Activated naive CD4-positive, alpha-beta T cell treated with anti-CD3 and anti-CD28 coated beads, Interleukin-2, amount 10 ng/mL, durations not matched to agents 7 days and 5 days (primary cell): Measurements from ENCODE around the gene FAM25A.
"Not testable (repeated sequence)": the region's sequence is repeated elsewhere in the genome, so short reads cannot be mapped to it uniquely, and the experiment has no call there.

Experiments
- CTCF ChIA-PET: fragments of 350-600 bp; sonication (Branson Sonifier 250); formaldehyde crosslinking; loops from one replicate; lab custom pipeline; 2021; ENCODE audit warnings: antibody characterized with exemption; lab: Charles Lee
- DNase-seq: peaks from one replicate; pipeline ENCODE4 v3.0.0-alpha.2; 2020
- H3K27ac Mint-ChIP-seq: one replicate; pipeline ENCODE4 v1.8.0; 2021; ENCODE audit warnings: mild to moderate bottlenecking, moderate library complexity, mixed read lengths
- H3K27me3 Mint-ChIP-seq: one replicate; pipeline ENCODE4 v1.8.0; 2021; ENCODE audit warnings: mild to moderate bottlenecking, mixed read lengths
- H3K36me3 Mint-ChIP-seq: one replicate; pipeline ENCODE4 v1.8.0; 2021; ENCODE audit warnings: mixed read lengths
- H3K4me1 Mint-ChIP-seq: one replicate; pipeline ENCODE4 v1.8.0; 2021; ENCODE audit warnings: mixed read lengths
- H3K4me3 Mint-ChIP-seq: one replicate; pipeline ENCODE4 v1.8.0; 2021; ENCODE audit warnings: mild to moderate bottlenecking, moderate library complexity, mixed read lengths
- H3K9me3 Mint-ChIP-seq: one replicate; pipeline ENCODE4 v1.8.0; 2021; ENCODE audit warnings: mixed read lengths

Gene FAM25A

DNA sequence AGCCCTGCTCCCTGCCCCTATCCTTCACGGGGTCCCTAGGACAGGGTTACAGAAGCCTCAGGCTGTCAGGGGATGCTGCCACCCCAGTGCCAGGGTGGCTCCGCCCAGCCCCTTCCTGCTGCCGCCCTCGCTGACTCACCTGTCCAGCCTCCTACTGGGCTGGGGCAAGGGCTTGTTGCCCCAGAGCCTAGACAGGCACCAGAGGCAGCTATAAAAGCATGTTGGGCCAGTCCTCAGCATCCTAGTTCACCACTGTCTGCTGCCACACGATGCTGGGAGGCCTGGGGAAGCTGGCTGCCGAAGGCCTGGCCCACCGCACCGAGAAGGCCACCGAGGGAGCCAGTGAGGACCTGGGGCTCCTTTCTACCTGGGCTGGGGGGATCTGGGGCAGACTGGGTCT is at the start of gene FAM25A:
FAM25A (plus strand) TSS at position 239 of the 400 bp plus-strand sequence; CDS start at position 270, 31 bp downstream.
- H3K4me1 Mint-ChIP-seq, H3K27ac Mint-ChIP-seq, H3K4me3 Mint-ChIP-seq, DNase-seq, CTCF ChIA-PET, H3K27me3 Mint-ChIP-seq, H3K9me3 Mint-ChIP-seq, H3K36me3 Mint-ChIP-seq: not testable (repeated sequence)

DNA sequence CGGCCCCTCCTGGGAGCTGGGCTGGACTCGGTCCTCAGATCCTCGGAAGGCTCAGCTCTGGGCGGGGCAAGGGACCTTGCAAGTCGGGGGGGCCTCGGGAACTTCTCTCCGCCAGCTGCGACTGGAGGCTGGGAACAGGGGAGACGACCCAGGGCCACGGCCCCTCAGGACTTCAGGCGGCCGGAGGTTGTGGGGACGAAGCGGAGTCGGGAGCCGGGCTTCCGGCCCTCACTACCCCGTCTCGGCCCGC is 49.2 kb upstream of the FAM25A start:
- peaks cover 38% of the 10 kb centered on the region for H3K4me1 Mint-ChIP-seq
- H3K27ac Mint-ChIP-seq, result peak overlapping the region; percentile 75
- no peaks in the 10 kb centered on the region for H3K9me3 Mint-ChIP-seq
- CTCF ChIA-PET, result interaction anchor here (1.4 kb wide), 1 partner anchor 11 kb away, joined by 5 read pairs; no protein-coding TSS in a partner anchor
- no peaks in the 10 kb centered on the region for H3K36me3 Mint-ChIP-seq
- peak overlapping the region; percentile 65 for H3K4me3 Mint-ChIP-seq
- DNase-seq, result no peak
- H3K27me3 Mint-ChIP-seq, result peaks cover 84% of the 10 kb centered on the region

- H3K27me3 Mint-ChIP-seq, result peaks cover 83% of the 10 kb centered on the region
- no peaks in the 10 kb centered on the region for H3K36me3 Mint-ChIP-seq
- peaks cover 33% of the 10 kb centered on the region for H3K4me1 Mint-ChIP-seq
- CTCF ChIA-PET, result interaction anchor here (1.4 kb wide), 1 partner anchor 11 kb away, joined by 5 read pairs; no protein-coding TSS in a partner anchor
- no peaks in the 10 kb centered on the region for H3K9me3 Mint-ChIP-seq
- H3K4me3 Mint-ChIP-seq, result peak overlapping the region; percentile 65
- DNase-seq, result peak; percentile 87
- peak overlapping the region; percentile 42 for H3K27ac Mint-ChIP-seq
These were observed 48.7 kb upstream of the FAM25A start for GRCh38 chr10:86971232-86971991.

GRCh38 chr10:86972613-86973380 is 47.3 kb upstream of the FAM25A start:
- peaks cover 73% of the 10 kb centered on the region for H3K27me3 Mint-ChIP-seq
- H3K9me3 Mint-ChIP-seq, result no peaks in the 10 kb centered on the region
- peak overlapping the region; percentile 2 for H3K4me3 Mint-ChIP-seq
- no peak for DNase-seq
- CTCF ChIA-PET, result no interaction called here
- no peaks in the 10 kb centered on the region for H3K36me3 Mint-ChIP-seq
- H3K27ac Mint-ChIP-seq, result no peak overlapping the region
- peaks cover 22% of the 10 kb centered on the region for H3K4me1 Mint-ChIP-seq

DNA sequence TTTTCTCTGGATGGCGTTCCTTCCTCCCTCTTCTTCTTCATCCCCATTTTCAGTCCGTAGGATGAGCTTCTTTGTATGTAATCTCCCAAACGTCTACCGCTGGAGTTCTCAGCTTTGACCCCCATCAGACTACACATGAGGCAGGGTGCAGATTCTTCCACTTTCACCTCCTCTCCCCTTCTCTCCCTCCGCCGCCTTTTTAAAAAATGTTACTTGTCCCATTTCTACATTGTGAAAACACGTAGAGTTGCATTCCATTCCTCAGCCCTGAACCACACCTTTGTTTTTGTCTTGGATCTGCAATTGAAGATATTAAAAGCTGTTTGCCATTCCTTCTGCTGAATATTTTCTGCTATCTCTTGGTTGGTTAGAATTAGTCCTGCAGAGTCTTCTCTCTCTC is 45.6 kb upstream of the FAM25A start:
- no peak for DNase-seq
- Mint-ChIP-seq H3K36me3 (no peaks in the 10 kb centered on the region), H3K27me3 (peaks cover 66% of the 10 kb centered on the region), H3K4me3 (no peak overlapping the region), H3K27ac (no peak overlapping the region), H3K9me3 (no peaks in the 10 kb centered on the region), H3K4me1 (peaks cover 14% of the 10 kb centered on the region)
- CTCF ChIA-PET, result no interaction called here

DNA sequence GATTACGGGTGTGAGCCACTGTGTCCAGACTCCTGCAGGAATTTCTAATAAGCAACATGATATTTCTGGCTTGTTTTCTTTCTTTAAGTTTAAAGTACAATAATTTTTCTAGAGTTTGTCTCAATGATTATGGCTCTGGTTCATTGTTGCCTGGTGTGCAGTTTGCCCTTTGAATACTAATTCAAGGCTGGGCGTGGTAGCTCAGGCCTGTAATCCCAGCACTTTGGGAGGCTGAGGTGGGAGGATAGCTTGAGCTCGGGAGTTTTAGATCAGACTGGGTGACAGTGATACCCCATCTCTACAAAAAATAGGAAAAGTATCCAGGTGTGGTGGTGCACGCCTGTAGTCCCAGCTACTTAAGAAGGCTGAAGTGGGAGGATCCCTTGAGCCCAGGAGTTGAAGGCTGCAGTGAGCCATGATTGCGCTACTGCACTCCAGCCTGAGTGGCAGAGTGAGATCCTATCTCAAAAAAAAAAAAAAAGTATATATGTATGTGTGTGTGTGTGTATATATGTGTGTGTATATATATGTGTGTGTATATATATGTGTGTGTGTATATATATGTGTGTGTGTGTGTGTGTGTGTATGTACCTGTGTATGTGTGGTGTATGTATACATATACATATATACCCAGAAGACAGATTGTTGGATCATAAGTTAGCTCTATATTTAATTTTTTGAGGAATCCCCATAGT is 43.6 kb upstream of the FAM25A start:
- H3K36me3 Mint-ChIP-seq, result no peaks in the 10 kb centered on the region
- peaks cover 7% of the 10 kb centered on the region for H3K4me1 Mint-ChIP-seq
- CTCF ChIA-PET, result interaction anchor here (1.1 kb wide), 1 partner anchor 10 kb away, joined by 3 read pairs; no protein-coding TSS in a partner anchor
- H3K4me3 Mint-ChIP-seq, result no peak overlapping the region
- H3K27me3 Mint-ChIP-seq, result peaks cover 64% of the 10 kb centered on the region
- DNase-seq, result no peak
- H3K9me3 Mint-ChIP-seq, result no peaks in the 10 kb centered on the region
- no peak overlapping the region for H3K27ac Mint-ChIP-seq

GRCh38 chr10:86978457-86978856 is 41.6 kb upstream of the FAM25A start:
- H3K27ac Mint-ChIP-seq, H3K4me1 Mint-ChIP-seq, DNase-seq, H3K9me3 Mint-ChIP-seq, CTCF ChIA-PET, H3K4me3 Mint-ChIP-seq, H3K36me3 Mint-ChIP-seq: not testable (repeated sequence)
- H3K27me3 Mint-ChIP-seq, result peaks cover 45% of the 10 kb centered on the region

- Mint-ChIP-seq H3K27me3 (peaks cover 37% of the 10 kb centered on the region), H3K36me3 (no peaks in the 10 kb centered on the region), H3K9me3 (no peaks in the 10 kb centered on the region), H3K27ac (no peak overlapping the region), H3K4me3 (no peak overlapping the region), H3K4me1 (no peaks in the 10 kb centered on the region)
- no peak for DNase-seq
- CTCF ChIA-PET, result no interaction called here
These were observed 40.7 kb upstream of the FAM25A start for GRCh38 chr10:86979296-86979818.

DNA sequence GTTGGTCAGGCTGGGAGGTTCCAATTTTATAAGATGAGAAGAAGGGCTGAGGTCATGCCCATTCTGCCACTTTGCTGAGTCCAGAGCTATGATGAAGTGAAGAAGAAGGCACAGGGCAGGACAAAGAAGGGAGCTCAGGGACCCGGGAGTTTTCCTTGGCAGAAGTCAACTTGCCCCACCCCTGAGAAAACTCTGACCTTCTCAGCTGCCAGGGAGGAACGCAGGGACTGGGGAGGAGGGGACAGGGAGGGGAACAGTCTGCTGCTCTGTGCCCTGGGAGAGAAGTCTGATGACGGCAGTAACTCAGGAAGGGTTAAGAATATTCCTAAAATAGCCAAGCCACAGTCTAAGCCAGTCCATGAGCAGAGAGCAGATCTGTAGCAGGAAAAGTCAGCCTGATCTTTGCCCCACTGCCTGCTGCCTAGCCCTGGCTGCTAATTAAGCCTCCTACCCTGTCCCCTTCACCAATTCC is 40.1 kb upstream of the FAM25A start:
- Mint-ChIP-seq H3K4me1 (no peaks in the 10 kb centered on the region), H3K36me3 (no peaks in the 10 kb centered on the region), H3K27me3 (peaks cover 31% of the 10 kb centered on the region), H3K4me3 (no peak overlapping the region), H3K9me3 (no peaks in the 10 kb centered on the region), H3K27ac (no peak overlapping the region)
- DNase-seq, result no peak
- CTCF ChIA-PET, result no interaction called here

DNA sequence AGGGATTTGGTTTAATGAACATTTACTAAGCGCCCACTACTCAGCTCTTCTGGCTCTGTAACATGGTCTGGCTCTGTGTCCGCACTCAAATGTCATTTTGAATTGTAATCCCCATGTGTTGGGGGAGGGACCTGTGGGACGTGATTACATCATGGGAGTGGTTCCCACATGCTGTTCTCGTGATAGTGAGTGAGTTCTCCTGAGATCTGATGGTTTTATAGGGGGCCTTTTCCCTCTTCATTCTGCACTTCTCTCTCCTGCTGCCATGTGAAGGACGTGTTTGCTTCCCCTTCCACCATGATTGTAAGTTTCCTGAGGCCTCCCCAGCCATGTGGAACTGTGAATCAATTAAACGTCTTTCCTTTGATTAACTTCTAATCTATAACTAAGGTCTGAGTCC is 39.1 kb upstream of the FAM25A start:
- H3K9me3 Mint-ChIP-seq, CTCF ChIA-PET, H3K27ac Mint-ChIP-seq, H3K36me3 Mint-ChIP-seq, DNase-seq, H3K4me1 Mint-ChIP-seq, H3K4me3 Mint-ChIP-seq: not testable (repeated sequence)
- H3K27me3 Mint-ChIP-seq, result peaks cover 31% of the 10 kb centered on the region

DNA sequence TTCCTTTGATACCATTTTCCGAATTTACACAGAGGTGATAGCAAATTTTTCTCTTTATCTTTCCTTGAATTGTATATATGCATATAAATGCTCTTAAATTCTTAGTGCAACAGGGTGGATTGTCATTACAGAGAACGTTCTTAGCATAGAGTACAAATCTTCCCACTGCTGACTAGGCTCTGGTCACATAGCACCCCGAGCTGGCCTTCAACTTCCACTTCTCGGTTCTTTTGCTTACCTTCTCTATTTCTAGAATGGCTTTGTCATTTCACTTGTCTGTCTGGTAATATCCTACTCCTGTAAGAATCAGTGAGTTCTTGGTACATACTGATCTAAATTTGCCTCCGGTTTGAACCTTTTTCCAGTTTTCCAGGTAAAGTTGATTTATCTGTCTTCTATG is 38.4 kb upstream of the FAM25A start:
- Mint-ChIP-seq H3K36me3 (no peaks in the 10 kb centered on the region), H3K4me3 (no peak overlapping the region), H3K4me1 (no peaks in the 10 kb centered on the region), H3K27ac (no peak overlapping the region), H3K9me3 (no peaks in the 10 kb centered on the region), H3K27me3 (peaks cover 31% of the 10 kb centered on the region)
- DNase-seq, result no peak
- CTCF ChIA-PET, result no interaction called here

DNA sequence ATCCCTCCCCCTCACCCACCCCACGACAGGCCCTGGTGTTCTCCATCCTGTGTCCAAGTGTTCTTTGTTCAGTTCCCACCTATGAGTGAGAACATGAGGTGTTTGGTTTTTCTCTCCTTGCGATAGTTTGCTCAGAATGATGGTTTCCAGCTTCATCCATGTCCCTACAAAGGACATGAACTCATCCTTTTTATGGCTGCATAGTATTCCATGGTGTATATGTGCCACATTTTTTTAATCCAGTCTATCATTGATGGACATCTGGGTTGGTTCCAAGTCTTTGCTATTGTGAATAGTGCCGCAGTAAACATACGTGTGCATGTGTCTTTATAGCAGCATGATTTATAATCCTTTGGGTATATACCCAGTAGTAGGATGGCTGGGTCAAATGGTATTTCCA is 35.6 kb upstream of the FAM25A start:
- H3K36me3 Mint-ChIP-seq, H3K27ac Mint-ChIP-seq, H3K9me3 Mint-ChIP-seq, CTCF ChIA-PET, DNase-seq, H3K4me1 Mint-ChIP-seq, H3K4me3 Mint-ChIP-seq: not testable (repeated sequence)
- H3K27me3 Mint-ChIP-seq, result peaks cover 22% of the 10 kb centered on the region

DNA sequence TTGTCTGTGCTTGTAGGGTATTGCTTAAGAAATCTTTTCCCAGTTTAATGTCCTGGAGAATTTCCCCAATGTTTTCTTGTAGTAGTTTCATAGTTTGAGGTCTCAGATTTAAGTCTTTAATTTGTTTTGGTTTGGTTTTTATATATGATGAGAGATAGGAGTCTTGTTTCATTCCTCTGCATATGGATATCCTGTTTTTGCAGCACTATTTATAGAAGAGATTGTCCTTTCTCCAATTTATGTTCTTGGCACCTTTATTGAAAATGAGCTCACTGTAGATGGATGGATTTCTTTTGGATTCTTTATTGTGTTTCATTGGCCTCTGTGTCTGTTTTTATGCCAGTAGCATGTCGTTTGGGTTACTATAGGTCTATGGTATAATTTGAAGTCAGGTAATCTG is 31.6 kb upstream of the FAM25A start:
- Mint-ChIP-seq H3K4me1 (no peaks in the 10 kb centered on the region), H3K36me3 (no peaks in the 10 kb centered on the region), H3K27ac (no peak overlapping the region), H3K4me3 (no peak overlapping the region), H3K27me3 (peaks cover 15% of the 10 kb centered on the region), H3K9me3 (no peaks in the 10 kb centered on the region)
- no peak for DNase-seq
- CTCF ChIA-PET, result no interaction called here

DNA sequence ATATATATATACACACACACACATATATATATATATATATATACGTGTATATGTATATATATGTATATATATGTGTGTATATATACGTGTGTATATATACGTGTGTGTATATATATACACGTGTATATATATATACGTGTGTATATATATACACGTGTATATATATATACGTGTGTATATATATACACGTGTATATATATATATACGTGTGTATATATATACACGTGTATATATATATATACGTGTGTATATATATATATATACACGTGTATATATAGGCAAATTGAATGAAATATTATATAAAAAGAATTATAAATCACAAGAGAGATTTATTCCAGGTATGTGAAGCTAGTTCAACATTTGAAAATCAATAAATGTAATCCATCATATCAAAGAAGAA is 28.7 kb upstream of the FAM25A start:
- CTCF ChIA-PET, result interaction anchor here (0.6 kb wide), 1 partner anchor 1595 kb away, joined by 3 read pairs; the partner anchor contains the start of gene LIPJ
- H3K27me3 Mint-ChIP-seq, result peaks cover 15% of the 10 kb centered on the region
- H3K4me3 Mint-ChIP-seq, H3K4me1 Mint-ChIP-seq, H3K36me3 Mint-ChIP-seq, DNase-seq, H3K9me3 Mint-ChIP-seq, H3K27ac Mint-ChIP-seq: not testable (repeated sequence)
